ENCODE measurements around the gene CHORDC1. TPM values are rescaled to one million over a fixed set of nuclear protein-coding genes. Genes with fewer than 3 reads are reported as not detected.
"Not testable (repeated sequence)": the region's sequence is repeated elsewhere in the genome, so short reads cannot be mapped to it uniquely, and the experiment has no call there.

Gene CHORDC1
- total RNA-seq, 2 donors from 2014 or later = 26.9 to 42.9 TPM

DNA sequence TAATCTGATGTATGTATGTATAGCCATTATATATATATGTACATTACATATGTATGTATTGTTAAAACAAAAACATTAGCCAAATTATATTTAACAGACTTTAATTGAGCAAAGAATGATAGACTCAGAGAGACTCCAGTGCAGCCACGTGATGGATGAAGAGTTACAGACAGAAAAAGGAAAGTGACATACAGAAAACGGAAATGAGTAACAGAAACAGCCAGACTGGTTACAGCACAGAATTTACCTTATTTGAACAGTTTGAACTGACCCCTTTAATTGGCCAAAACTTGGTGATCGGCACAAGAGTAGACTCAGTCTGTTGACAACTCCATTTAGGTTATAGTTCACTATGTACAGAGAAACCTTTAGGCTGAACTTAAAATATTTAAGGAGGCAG is 35.0 kb downstream of the CHORDC1 start:
- Histone ChIP-seq H3K27me3 (no peaks in the 10 kb centered on the region), H3K4me3 (no peak overlapping the region), H3K9ac (ENCODE audit: low read depth in 2 of 2, low read length in 2 of 2) (no peak overlapping the region), H3K27ac (no peak overlapping the region), H3K36me3 (no peaks in the 10 kb centered on the region), H3K9me3 (no peaks in the 10 kb centered on the region), H3K4me1 (no peaks in the 10 kb centered on the region)
- TF ChIP-seq, protein P1, sequence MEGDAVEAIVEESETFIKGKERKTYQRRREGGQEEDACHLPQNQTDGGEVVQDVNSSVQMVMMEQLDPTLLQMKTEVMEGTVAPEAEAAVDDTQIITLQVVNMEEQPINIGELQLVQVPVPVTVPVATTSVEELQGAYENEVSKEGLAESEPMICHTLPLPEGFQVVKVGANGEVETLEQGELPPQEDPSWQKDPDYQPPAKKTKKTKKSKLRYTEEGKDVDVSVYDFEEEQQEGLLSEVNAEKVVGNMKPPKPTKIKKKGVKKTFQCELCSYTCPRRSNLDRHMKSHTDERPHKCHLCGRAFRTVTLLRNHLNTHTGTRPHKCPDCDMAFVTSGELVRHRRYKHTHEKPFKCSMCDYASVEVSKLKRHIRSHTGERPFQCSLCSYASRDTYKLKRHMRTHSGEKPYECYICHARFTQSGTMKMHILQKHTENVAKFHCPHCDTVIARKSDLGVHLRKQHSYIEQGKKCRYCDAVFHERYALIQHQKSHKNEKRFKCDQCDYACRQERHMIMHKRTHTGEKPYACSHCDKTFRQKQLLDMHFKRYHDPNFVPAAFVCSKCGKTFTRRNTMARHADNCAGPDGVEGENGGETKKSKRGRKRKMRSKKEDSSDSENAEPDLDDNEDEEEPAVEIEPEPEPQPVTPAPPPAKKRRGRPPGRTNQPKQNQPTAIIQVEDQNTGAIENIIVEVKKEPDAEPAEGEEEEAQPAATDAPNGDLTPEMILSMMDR (IDR thresholded peaks at IDR 0.05) = no peak
- intact Hi-C loops (cut with DNase I) = no loop called here
- DNase-seq = no peak

DNA sequence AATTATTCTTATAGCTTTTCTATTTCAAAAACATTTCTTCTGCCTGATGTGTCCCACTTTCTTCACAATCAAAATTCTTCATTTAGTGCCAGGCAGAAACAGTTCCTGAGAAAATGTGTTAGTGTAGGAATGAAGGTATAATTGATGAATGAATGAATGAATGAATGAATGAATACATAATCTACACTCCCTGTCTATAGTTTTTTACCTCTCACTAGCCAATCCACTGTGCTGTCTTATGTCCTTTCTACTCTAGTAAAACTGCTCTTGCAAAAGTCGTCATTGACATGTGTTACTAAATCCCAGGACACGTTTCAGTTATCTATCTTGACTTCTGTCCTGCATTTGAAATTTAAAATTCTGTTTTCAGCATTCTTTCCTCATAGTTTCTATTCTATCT is 42.9 kb downstream of the CHORDC1 start:
- Histone ChIP-seq H3K4me1 (no peaks in the 10 kb centered on the region), H3K9ac (ENCODE audit: low read depth in 2 of 2, low read length in 2 of 2) (no peak overlapping the region), H3K36me3 (no peaks in the 10 kb centered on the region), H3K9me3 (no peaks in the 10 kb centered on the region), H3K4me3 (no peak overlapping the region), H3K27ac (no peak overlapping the region), H3K27me3 (no peaks in the 10 kb centered on the region)
- no peak for DNase-seq
- intact Hi-C loops (cut with DNase I) = no loop called here
- TF ChIP-seq, protein P1 (IDR thresholded peaks at IDR 0.05) = no peak

DNA sequence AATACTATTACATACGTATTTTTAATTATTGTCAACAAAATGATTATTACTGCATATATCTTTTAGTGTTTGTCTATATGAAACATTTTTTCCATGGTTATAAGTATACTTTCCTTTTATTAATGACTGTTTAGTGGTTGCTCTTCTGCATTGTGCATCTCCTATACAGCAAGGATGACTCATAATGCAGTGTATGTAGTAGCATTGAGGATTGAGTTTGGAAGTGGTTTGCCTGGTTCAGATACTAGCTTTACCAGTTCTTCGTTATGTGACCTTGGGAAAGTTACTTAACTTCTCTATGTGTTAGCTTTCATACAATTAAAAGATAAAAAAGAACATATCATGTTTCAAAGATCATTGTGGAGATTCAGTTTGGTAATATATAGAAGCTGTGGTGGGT is 44.1 kb downstream of the CHORDC1 start:
- TF ChIP-seq, protein P1 (IDR thresholded peaks at IDR 0.05) = no peak
- no peaks in the 10 kb centered on the region for H3K9me3 ChIP-seq
- H3K9ac ChIP-seq (ENCODE audit: low read depth in 2 of 2, low read length in 2 of 2) = no peak overlapping the region
- H3K27ac ChIP-seq = no peak overlapping the region
- no peaks in the 10 kb centered on the region for H3K4me1 ChIP-seq
- no peaks in the 10 kb centered on the region for H3K36me3 ChIP-seq
- no peak for DNase-seq
- no peak overlapping the region for H3K4me3 ChIP-seq
- intact Hi-C loops (cut with DNase I) = no loop called here
- H3K27me3 ChIP-seq = no peaks in the 10 kb centered on the region

DNA sequence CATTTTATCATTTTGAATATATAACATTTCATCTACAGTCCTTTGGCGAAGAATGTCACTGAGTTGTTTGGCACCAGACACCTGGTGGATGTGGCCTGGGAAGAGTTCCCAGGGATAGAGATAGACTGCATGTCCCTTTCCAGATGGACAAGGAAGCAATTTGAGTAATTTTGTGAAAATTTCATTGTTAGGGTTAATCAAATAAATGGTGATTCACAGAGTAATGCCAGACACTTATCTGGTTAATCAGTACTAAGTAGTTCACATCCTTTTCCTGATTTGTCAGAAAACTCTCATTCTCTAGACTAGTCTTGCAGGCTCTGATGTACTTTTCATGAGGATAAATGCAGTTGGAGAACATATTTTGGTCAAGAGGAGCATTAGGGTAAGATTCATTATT is 46.8 kb downstream of the CHORDC1 start:
- DNase-seq = no peak
- Histone ChIP-seq H3K36me3 (no peaks in the 10 kb centered on the region), H3K9ac (ENCODE audit: low read depth in 2 of 2, low read length in 2 of 2) (no peak overlapping the region), H3K9me3 (no peaks in the 10 kb centered on the region), H3K27me3 (no peaks in the 10 kb centered on the region), H3K27ac (no peak overlapping the region), H3K4me1 (no peaks in the 10 kb centered on the region), H3K4me3 (no peak overlapping the region)
- TF ChIP-seq, protein P1 (IDR thresholded peaks at IDR 0.05) = no peak
- intact Hi-C loops (cut with DNase I) = no loop called here

DNA sequence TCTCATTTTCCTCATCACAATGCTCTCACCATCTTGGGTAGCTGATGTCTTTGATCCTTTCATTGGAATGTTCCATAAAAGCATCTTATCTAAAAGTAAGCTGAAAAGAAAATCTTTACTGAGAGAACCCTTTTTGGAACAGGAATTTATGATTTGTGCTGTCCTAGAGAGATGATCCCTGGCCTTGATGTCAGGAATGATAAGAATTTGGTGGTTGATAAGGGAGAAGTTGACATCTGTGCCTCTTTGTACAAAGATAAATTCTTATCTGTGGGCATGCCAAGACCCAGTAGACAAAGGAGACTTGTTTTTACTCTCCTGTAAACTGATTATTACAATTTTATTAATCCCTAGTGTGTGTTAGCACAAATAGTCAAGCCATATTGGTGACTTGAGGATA is 51.5 kb downstream of the CHORDC1 start:
- H3K4me3 ChIP-seq = no peak overlapping the region
- no peak overlapping the region for H3K9ac ChIP-seq (ENCODE audit: low read depth in 2 of 2, low read length in 2 of 2)
- H3K9me3 ChIP-seq = no peaks in the 10 kb centered on the region
- H3K36me3 ChIP-seq = no peaks in the 10 kb centered on the region
- intact Hi-C loops (cut with DNase I) = no loop called here
- no peaks in the 10 kb centered on the region for H3K27me3 ChIP-seq
- DNase-seq = no peak
- TF ChIP-seq, protein P1 (IDR thresholded peaks at IDR 0.05) = no peak
- no peak overlapping the region for H3K27ac ChIP-seq
- no peaks in the 10 kb centered on the region for H3K4me1 ChIP-seq

DNA sequence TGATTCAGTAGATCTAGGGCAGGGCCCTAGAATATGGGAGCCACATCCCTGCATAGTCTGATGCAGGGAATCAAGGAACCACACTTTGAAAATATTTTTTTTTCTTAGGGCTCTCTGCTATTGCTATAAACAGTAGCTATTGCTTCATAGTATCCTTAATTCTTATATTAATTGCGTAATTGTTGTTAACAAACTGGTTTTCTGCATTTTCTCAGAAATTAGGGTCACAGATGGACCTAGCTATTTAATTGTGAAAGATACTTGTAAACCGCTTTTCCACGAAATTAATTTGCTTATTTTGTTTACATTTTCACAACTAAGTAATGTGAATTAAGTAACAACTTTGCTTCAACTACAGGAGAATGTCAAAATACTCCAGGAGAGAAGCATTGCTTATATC is 54.3 kb downstream of the CHORDC1 start:
- Histone ChIP-seq H3K4me1 (no peaks in the 10 kb centered on the region), H3K9ac (ENCODE audit: low read depth in 2 of 2, low read length in 2 of 2) (no peak overlapping the region), H3K27me3 (no peaks in the 10 kb centered on the region), H3K27ac (no peak overlapping the region), H3K36me3 (no peaks in the 10 kb centered on the region), H3K9me3 (no peaks in the 10 kb centered on the region), H3K4me3 (no peak overlapping the region)
- TF ChIP-seq, protein P1 (IDR thresholded peaks at IDR 0.05) = no peak
- intact Hi-C loops (cut with DNase I) = no loop called here
- no peak for DNase-seq

DNA sequence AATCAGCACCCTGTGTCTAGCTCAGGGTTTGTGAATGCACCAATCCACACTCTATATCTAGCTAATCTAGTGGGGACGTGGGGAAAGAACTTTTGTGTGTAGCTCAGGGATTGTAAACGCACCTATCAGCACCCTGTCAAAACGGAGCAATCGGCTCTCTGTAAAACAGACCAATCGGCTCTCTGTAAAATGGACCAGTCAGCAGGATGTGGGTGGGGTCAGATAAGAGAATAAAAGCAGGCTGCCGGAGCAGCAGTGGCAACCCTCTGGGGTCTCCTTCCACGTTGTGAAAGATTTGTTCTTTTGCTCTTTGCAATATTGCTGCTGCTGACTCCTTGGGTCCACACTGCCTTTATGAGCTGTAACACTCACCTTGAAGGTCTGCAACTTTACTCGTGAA is 55.1 kb downstream of the CHORDC1 start:
- H3K36me3 ChIP-seq; H3K9me3 ChIP-seq; H3K27ac ChIP-seq; H3K9ac ChIP-seq (ENCODE audit: low read depth in 2 of 2, low read length in 2 of 2); H3K27me3 ChIP-seq; intact Hi-C loops (cut with DNase I); DNase-seq; H3K4me3 ChIP-seq; H3K4me1 ChIP-seq: not testable (repeated sequence)

DNA sequence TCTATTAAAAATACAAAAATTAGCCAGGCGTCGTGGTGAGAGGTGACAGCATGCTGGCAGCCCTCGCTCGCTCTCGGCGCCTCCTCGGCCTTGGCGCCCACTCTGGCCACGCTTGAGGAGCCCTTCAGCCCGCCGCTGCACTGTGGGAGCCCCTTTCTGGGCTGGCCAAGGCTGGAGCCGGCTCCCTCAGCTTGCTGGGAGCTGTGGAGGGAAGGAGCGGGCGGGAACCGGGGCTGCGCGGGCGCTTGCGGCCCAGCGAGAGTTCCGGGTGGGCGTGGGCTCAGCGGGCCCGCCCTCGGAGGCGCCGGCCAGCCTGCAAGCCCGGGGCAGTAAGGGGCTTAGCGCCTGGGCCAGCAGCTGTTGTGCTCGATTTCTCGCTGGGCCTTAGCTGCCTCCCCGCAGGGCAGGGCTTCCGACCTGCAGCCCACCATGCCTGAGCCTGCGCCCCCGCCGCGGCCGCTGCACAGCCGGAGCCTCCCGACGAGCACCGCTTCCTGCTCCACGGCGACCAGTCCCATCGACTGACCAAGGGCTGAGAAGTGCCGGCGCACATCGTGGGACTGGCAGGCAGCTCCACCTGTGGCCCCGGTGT is 55.8 kb downstream of the CHORDC1 start:
- intact Hi-C loops (cut with DNase I); H3K36me3 ChIP-seq; H3K9ac ChIP-seq (ENCODE audit: low read depth in 2 of 2, low read length in 2 of 2); H3K27ac ChIP-seq; H3K9me3 ChIP-seq; H3K4me1 ChIP-seq; DNase-seq; H3K27me3 ChIP-seq; H3K4me3 ChIP-seq: not testable (repeated sequence)
